Dedifferentiated amniotic fluid mesenchymal stem cell (primary cell): ENCODE data around the gene DCAF16.

Experiments used
- DNase-seq: peaks from one replicate; pipeline ENCODE4 v3.0.0-alpha.2; 2016; ENCODE audit errors: extremely low spot score

The DCAF16 gene

DNA sequence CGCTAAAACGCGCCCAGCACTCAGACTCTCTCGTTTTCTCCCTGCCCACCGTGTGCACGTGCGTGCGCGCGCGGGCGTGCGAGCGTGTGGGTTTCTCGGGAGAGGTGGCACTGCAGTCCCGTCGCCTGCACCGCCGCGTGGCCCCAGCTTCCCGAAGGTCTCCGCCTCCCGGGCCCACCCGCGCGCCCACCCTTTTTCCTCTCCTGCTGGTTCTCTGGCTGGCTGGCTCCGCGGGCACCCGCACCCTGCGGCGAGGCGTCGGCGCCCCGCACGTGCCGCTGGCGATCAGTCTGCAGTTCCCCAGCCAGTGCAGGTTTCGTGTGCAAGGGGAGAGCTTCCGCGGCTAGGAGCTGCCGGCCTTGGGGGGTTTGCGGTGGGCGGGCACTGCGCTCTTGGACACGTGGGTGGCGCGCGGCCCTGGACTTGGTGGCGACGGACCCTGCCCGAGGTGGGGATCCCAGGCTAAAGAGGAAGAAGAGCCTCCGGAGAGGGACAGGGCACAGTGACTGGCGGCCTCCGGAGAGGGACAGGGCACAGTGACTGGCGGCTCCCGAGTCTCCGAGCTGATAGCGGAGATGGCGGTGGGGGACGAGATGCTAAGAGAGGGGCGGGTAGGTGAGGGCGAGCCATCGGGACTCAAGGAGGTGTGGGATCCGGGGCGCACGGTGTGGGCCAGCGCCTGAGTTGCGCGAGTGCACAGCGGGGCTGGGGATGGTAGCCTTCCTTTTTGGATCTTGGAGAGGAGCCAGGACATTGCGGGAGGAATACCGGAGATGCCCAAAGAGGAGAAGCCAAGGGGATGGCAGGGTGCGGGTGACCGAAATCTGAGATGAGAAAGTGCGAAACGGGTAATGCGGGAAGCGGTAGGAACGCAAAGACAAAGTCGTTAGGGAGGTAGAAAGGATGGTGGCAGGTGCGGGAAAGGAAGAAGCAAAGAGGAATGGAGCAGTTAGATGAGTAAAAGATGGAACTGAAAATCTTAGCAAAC, 29.0 kb downstream of the DCAF16 start, which contains the start of gene FAM184B:
Gene FAM184B (minus strand): TSS at position 322 of the 988 bp plus-strand sequence. CDS start 322 bp downstream, outside the sequence.
- no peak for DNase-seq

DNA sequence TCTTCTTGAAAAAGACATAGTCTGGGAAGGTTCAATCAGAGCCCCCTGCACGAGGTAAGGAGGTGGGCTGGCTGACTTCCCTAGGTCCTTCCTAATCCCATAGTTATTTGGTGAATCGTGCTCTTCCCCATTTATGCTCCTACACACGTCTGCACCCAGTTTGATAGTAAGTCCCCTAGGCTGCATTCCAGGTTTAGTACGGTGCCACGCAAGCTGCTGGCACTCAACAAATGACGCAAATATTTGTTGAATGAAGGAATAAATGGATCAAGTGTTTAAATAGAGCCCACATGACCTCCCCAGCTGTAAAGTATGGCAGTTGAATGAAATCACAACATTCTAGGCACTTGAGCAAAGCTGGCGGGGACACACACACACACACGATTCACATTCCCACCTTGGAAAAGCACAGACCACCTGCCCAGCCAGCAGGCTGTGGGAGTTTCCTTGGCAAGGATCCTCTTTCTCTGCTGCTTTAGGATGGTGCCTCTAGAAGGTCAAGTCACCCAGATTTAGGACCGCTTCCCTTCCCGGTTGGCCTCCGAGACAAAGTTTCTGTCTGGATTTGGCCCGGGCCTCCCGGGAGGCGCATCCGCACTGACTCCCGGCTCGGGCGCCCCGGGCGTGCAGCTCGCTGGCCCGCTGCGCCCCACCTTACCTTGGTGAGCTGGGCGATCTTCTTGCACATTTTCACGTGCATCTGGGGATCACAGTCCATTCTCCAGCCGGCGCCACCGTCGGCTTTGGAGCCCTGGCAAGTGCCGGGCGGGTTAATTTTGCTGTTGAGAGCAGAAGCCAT, 29.9 kb downstream of the DCAF16 start:
- no peak for DNase-seq

DNA sequence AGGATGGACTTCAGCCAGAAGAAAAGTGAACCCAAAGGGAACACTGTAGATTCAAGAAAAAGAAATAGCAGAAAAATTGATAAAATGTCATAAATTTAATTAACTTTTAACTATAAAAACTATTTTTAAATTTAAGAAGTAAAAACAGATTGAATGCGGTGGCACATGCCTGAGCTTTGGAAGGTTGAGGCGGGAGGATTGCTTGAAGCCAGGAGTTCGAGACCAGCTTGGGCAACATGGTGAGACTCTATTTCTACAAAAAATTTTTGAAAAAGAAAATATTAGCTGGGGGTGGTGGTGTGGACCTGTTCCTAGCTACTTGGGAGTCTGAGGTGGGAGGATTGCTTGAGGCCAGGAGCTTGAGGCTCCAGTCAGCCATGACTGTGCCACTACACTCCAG, 32.1 kb downstream of the DCAF16 start:
- DNase-seq = no peak

DNA sequence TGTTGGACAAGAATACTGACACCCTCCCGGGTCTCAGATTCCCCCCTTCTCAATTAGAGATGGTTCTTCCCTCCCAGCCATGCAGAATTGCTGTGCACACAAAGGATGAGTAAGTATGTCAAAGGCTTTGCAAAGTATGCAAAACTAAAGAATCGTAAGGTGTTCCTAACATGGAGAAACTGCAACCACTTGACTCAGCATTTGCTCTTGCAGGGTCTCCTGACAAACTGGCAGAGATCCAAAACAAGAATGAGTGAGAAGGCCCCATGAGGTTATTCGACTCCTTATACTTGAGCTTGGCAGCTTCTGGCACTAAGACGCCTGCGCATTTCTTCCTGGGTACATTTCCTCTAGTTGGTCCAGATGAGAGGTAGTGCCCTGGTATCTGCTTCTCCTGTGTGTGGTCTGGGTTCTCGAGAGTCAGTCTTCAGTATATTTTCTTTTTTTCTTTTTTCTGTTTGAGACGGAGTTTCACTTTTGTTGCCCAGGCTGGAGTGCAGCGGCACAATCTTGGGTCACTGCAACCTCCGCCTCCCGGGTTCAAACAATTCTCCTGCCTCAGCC, 37.3 kb downstream of the DCAF16 start:
- DNase-seq = no peak

DNA sequence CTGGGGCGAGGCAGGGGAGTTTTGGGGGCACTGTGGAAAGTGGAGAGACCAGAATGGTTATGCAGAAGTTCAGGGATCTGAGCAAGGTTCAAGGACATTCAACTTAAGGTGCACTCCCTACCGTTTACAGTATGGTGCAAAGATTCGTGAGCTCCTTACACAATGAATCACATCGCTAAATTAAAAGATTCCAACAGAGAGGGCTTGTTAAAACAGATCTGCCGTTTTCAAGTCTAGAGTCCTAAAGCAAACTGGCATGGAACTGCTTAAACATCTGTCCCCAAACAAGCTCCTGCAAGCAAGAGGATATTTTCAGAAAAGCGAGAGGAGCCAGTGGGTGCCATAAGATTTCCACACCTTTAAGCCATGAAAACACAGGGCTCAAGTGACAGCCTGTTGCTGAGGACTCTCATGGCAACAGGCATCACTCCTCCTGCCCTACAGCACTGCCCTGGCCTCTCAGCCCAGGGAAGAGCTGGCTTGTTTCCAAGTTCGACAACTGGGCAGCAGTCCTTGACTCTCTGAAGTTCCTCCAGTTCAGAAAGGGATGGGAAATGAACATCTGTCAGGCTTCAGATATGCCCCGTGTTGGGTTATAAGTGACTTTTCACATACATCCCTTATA, 39.2 kb downstream of the DCAF16 start:
- DNase-seq = no peak

DNA sequence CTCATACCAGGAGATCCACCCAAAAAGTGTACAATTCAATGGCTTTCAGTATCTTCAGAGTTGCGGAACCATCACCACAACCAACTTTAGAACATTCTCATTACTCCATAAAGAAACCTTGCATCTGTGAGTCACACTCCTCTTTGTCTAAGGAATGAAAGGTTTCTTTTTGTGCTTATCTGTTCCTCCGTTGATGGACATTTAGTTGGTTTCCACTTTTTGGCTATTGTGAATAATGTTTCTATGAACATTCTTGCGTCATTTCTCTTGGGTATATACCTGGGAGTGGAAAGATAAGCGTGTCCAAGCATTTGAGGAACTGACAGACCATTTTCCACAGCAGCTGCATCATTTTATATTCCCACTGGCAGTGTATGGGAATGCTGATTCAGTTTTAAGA, 39.7 kb downstream of the DCAF16 start:
- DNase-seq = no peak

DNA sequence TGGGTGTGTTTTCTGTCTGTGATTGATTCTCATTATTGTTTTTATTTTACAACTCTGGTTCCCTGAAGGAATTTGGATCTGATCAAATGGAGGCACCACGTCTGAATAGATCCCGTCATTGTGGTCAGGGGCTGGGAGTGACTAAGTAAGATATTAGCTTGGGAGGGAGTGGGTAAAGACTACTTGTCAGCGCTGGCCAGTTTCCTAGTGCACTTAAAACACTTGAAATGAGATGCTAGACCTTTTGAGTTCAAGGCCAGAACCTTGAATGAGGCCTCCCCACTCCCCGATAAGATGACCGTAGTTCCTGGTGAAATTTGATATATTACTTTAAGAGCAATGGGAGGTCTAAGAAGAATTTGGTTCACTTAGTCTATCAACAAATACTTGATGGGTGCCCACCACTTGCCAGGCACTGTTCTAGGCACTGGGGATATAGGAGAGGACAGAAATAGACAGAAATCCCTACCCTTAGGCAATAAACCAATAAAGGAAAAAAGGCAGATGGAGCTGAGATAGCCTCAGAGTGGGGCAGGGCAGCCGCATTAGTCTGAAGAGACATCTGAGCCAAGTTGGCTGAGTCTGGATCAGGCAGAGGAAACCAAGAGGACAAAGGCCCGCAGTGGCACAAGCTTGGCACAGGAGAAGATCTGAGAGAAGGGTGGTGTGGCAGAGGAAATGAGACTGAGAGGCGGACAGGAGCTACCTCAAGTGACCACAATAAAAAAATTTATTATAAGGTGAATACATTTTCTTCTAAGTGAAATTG, 41.0 kb downstream of the DCAF16 start:
- DNase-seq = no peak

DNA sequence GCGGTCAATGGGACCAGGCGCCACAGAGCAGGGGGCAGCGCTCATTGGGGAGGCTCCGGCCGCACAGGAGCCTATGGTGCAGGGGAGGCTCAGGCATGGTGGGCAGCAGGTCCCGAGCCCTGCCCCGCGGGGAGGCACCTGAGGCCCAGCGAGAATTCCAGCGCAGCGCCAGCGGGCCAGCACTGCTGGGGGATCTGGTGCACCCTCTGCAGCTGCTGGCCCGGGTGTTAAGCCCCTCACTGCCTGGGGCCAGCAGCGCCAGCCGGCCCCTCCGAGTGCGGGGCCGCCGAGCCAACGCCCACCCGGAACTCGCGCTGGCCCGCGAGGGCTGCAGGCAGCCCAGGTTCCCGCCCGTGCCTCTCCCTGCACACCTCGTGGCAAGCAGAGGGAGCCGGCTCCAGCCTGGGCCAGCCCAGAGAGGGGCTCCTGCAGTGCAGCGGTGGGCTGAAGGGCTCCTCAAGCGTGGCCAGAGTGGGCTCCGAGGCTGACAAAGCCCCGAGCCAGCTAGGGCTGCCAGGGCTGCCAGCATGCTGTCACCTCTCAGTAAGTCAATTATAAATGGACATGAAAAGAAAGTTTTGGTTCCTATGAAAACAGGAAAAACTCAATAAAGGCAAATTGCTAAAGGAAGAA, 43.6 kb downstream of the DCAF16 start:
- DNase-seq = no peak

DNA sequence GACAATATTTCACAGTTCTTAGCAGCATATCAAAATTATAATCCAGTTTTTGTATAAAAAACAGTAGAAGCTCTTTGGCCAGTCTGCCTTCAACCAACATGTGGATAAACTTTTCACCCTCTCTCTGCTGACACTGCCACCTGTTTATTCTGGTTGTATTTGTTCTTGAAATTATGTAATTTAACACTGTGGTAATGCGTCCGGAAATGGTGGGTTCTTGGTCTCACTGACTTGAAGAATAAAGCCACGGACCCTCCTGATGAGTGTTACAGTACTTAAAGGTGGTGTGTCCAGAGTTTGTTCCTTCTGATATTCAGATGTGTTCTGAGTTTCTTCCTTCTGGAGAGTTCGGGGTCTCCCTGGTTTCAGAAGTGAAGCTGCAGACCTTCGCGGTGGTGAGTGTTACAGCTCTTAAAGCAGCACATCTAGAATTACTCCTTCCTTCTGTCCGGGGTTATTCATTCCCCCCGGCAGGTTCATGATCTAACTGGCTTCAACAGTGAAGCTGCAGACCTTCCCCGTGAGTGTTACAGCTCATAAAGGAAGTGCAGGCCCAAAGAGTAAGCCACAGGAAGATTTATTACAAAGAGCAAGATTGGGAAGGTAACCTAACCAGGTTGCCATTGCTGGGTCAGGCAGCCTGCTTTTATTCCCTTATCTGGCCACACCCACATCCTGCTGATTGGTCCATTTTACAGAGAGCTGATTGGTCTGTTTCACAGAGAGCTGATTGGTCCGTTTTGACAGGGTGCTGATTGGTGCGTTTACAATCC, 44.9 kb downstream of the DCAF16 start:
- no peak for DNase-seq

DNA sequence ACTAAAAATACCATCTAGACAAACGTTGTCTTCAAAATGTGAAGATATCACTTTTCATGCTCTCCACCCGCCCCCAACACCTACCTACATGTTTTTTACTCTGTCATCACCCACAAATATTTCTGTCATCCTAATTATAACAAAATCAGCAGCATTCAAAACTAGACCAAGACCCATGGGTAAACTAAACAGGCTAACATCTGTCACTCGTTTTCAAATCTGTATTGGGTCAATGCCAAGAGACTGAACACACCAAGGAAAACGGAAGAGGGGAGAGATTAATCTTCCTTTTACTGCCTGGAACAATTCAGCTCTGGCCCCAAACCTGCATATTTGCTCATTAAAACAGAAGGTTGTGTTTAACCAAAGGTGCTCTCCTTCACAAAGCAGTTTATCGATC, 46.6 kb downstream of the DCAF16 start:
- no peak for DNase-seq

DNA sequence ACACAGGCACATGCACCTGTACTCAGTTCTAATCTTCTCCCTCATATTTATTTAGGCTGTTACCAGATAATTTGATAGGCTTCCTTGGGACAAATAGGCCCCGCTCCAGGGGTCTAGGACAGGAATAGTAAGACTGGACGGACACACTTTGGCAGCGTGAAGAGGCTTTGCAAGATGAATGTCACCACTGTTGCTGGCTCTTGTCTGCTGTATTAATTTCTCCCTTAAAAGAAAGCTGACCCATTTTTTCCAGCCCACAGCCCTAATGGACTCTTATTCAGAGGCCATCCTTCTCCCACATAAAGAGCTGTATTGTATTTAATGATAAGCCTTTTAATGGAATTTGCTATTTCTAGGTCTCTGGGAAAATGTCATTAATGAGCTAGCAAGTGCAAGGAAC, 47.1 kb downstream of the DCAF16 start:
- no peak for DNase-seq

DNA sequence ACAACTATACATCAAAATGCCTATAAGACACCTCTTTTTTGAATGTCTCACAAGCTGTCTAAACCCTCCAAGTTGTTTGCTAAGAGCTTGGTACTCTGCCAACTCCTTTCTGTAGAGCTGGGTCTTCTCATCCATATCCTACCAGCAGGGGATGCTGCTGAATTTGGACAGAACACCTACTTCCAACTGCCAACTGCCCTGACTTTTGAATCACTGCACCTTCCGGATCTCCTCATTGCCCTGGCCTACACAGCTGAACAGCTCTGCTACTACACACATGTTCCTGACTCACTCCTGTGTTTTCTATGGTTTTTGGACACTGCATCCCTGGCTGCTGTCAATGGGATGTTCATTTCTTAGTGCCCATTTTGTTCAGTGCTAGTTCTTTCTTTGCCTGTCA, 47.8 kb downstream of the DCAF16 start:
- DNase-seq = no peak

DNA sequence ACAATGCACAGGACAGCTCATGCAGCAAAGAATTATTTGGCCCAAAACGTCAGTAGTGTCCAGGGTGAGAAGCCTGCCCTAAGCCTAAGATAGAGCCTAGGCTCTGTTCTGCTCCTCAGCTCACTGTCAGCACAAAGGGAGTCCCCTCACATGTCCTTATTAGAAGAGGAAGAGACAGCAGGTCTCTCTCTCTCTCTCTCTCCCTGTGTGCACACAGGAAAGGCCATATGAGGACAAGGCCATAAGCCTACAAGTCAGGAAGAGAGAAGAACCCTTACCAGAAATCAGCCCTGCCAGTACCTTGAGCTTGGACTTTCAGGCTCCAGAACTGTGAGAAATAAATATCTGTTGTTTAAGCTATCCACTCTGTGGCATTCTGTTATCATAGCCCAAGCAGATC, 49.5 kb downstream of the DCAF16 start:
- DNase-seq = no peak

DNA sequence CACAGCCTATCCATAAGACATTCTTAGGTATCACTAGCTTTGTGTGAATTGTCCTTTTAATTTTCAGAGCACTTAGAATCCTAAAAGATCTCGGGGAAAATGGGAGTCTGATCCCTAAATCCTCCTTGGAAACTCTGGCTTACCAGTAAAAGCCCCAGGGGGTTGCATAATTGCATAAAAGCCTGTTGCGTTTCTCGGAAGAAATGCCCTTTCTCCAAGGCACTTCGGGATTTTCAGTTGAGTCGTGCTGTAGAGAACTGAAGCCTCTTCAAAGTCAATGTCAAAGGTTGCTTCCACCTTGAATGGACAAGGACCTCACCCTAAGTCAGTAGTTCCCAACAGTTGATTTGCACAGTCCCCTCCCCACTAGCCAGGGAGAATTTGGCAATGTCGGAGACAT, 49.9 kb downstream of the DCAF16 start:
- no peak for DNase-seq

DNA sequence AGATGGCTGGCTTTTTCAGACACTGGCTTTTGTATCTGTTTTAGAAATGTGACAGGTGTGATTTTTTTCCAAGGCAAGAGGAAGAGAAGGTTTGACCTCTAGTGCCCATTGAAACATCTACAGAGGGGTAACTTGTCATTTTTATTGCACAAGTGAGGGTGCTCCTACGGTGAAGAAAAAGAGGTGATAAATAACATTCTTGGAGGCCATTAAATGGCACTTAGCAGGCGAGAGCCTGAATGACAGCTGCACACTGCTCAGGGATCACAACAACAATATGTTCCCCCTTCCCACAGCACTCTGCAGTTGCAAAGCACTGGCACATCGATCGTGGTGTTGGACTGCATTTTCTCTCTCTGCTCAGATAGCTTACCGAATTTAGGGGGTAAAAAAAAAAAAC, 52.1 kb downstream of the DCAF16 start:
- DNase-seq = no peak

DNA sequence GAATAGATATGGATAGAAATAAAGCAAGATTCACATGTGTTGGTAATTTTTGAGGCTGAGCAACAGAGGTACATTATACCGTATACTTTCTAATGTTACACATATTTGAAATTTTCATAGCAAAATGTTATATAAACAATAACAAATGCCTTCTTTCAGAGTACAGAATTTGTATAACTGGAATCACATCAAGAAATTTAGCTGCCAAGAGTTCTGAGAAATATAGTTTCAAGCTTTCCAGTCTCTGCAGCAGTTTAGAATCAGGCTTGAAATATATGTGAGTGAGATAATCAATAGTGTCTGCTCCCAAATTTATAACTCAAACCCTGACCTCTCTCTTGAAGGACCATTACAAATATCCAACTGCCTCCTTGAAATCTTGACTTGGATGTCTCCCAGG, 52.9 kb downstream of the DCAF16 start:
- no peak for DNase-seq

DNA sequence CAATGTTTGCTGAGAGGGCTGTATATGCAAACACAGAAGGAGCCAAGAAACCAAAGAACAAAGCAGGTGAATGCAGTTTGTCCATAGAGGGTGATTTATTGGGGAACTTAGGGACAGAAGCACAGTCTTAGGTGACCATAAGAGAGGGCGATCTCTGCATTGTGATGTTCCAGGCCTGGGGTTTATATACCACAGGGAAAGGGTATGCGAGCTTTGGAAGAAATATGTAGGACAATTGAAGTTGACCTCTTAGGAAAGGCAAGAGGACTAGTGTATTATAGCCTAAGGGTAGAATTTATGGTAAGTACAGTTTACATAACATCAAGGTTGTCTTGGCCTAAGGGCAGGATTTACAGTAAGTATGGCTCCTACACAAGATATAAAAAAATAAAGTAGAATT, 56.9 kb downstream of the DCAF16 start:
- DNase-seq = no peak
